Stimulated activated CD4-positive, alpha-beta T cell treated with anti-CD3 and anti-CD28 coated beads, Interleukin-1b, Interleukin-23, amount 100 ng/mL, for 48 hours (primary cell): ENCODE measurements around the gene SETDB2.

ENCODE experiments used
- DNase-seq: peaks from one replicate; pipeline ENCODE4 v3.0.0-alpha.2; 2020

The SETDB2 gene

GRCh38 chr13:49536144-49536873 lies 92.2 kb downstream of the SETDB2 start:
- no peak for DNase-seq

- DNase-seq = no peak
Measured at GRCh38 chr13:49538404-49538803, 94.3 kb downstream of the SETDB2 start.

- DNase-seq = no peak
Measured at GRCh38 chr13:49539313-49539712, 95.2 kb downstream of the SETDB2 start.

- DNase-seq = no peak
Measured at GRCh38 chr13:49539746-49540145, 95.7 kb downstream of the SETDB2 start.

- DNase-seq = no peak
Measured at GRCh38 chr13:49540552-49540951, 96.5 kb downstream of the SETDB2 start.

GRCh38 chr13:49543656-49544055 lies 99.6 kb downstream of the SETDB2 start:
- no peak for DNase-seq
